Mesendoderm (in vitro differentiated cells): Measurements from ENCODE around the gene APOC1.

Experiments
- DNase-seq: peaks from one replicate; pipeline ENCODE4 v3.0.0; 2013
- H2AK5ac ChIP-seq: 2 replicates; pipeline ENCODE4 v1.6.1; 2013; ENCODE audit warnings: low read length, inconsistent platforms
- H2BK120ac ChIP-seq: 2 replicates; pipeline ENCODE4 v1.6.1; 2013; ENCODE audit warnings: low read depth, mild to moderate bottlenecking, low read length, moderate library complexity, mixed read lengths
- H2BK15ac ChIP-seq: replicated peaks from 2 replicates; pipeline ENCODE4 v1.6.1; 2013; ENCODE audit warnings: low read depth, mild to moderate bottlenecking, moderate library complexity
- H2BK5ac ChIP-seq: 2 replicates; pipeline ENCODE4 v1.6.1; 2013; ENCODE audit warnings: low read length, inconsistent platforms
- H3K18ac ChIP-seq: 2 replicates; pipeline ENCODE4 v1.6.1; 2013; ENCODE audit warnings: mild to moderate bottlenecking, low read length, mixed read lengths
- H3K23ac ChIP-seq: one replicate; pipeline ENCODE4 v1.6.1; 2013; ENCODE audit warnings: low read length
- H3K27ac ChIP-seq: 2 replicates; pipeline ENCODE4 v1.5.1; 2013; ENCODE audit warnings: low read depth, mild to moderate bottlenecking, inconsistent platforms, low read length, moderate library complexity
- H3K27me3 ChIP-seq: 2 replicates; pipeline ENCODE4 v1.6.1; 2013; ENCODE audit warnings: low read length, control low read depth, mild to moderate bottlenecking, inconsistent platforms; ENCODE audit not compliant: insufficient read depth, poor library complexity
- H3K36me3 ChIP-seq: 2 replicates; pipeline ENCODE4 v1.6.1; 2013; ENCODE audit warnings: low read length, inconsistent platforms; ENCODE audit not compliant: control insufficient read depth, insufficient read depth
- H3K4ac ChIP-seq: one replicate; pipeline ENCODE4 v1.6.1; 2013; ENCODE audit warnings: low read depth, mild to moderate bottlenecking, low read length, moderate library complexity
- H3K4me1 ChIP-seq: 2 replicates; pipeline ENCODE4 v1.6.1; 2013; ENCODE audit warnings: low read depth, low read length, inconsistent platforms; ENCODE audit not compliant: control insufficient read depth
- H3K4me2 ChIP-seq: 2 replicates; pipeline ENCODE4 v1.6.1; 2013; ENCODE audit warnings: low read length
- H3K4me3 ChIP-seq: 2 replicates; pipeline ENCODE4 v1.5.1; 2013; ENCODE audit warnings: mild to moderate bottlenecking, low read length
- H3K56ac ChIP-seq: one replicate; pipeline ENCODE4 v1.6.1; 2013; ENCODE audit warnings: low read length
- H3K79me1 ChIP-seq: 2 replicates; pipeline ENCODE4 v1.6.1; 2013; ENCODE audit warnings: low read length, inconsistent platforms
- H3K79me2 ChIP-seq: 2 replicates; pipeline ENCODE4 v1.6.1; 2013; ENCODE audit warnings: mild to moderate bottlenecking, low read length; ENCODE audit not compliant: control insufficient read depth, insufficient read depth
- H3K9ac ChIP-seq: 2 replicates; pipeline ENCODE4 v1.6.1; 2013; ENCODE audit warnings: low read length, inconsistent platforms
- H4K5ac ChIP-seq: one replicate; pipeline ENCODE4 v1.6.1; 2013; ENCODE audit warnings: low read length
- H4K8ac ChIP-seq: one replicate; pipeline ENCODE4 v1.6.1; 2013; ENCODE audit warnings: low read depth, mild to moderate bottlenecking, control low read depth, low read length, moderate library complexity
- WGBS: extraction: QIAGEN DNeasy Blood & Tissue Kit; methylation state at CpG from one replicate; pipeline ENCODE4 v1.1.7; 2013; ENCODE audit warnings: low lambda C conversion rate, missing lambda C conversion rate; ENCODE audit not compliant: insufficient coverage; ENCODE audit errors: extremely low coverage; 5-methylcytosine and 5-hydroxymethylcytosine counted together

APOC1 gene

GRCh38 chr19:44871809-44872208 is 42.6 kb upstream of the APOC1 start:
- Histone ChIP-seq H3K4me2 (no peak overlapping the region), H3K36me3 (peaks cover 26% of the 10 kb centered on the region)
- no CpG with 5 or more reads among the region's 14 CpGs for WGBS

GRCh38 chr19:44872661-44873060 is 41.7 kb upstream of the APOC1 start:
- no peak overlapping the region for H3K56ac ChIP-seq
- H3K4ac ChIP-seq = no peak overlapping the region
- no CpG with 5 or more reads among the region's 4 CpGs for WGBS
- no peak overlapping the region for H2BK15ac ChIP-seq
- peaks cover 3% of the 10 kb centered on the region for H3K79me1 ChIP-seq
- no peak for DNase-seq
- H3K23ac ChIP-seq = no peak overlapping the region
- no peak overlapping the region for H2BK5ac ChIP-seq
- peaks cover 29% of the 10 kb centered on the region for H3K36me3 ChIP-seq
- H2AK5ac ChIP-seq = no peak overlapping the region
- H3K4me3 ChIP-seq = no peak overlapping the region
- H3K27me3 ChIP-seq = no peaks in the 10 kb centered on the region
- no peak overlapping the region for H3K27ac ChIP-seq
- no peak overlapping the region for H3K4me2 ChIP-seq
- H4K8ac ChIP-seq = no peak overlapping the region
- H3K9ac ChIP-seq = no peak overlapping the region
- H2BK120ac ChIP-seq = no peak overlapping the region
- H3K4me1 ChIP-seq = no peaks in the 10 kb centered on the region
- no peak overlapping the region for H4K5ac ChIP-seq
- no peak overlapping the region for H3K18ac ChIP-seq
- H3K79me2 ChIP-seq = no peaks in the 10 kb centered on the region

More at GRCh38 chr19:44871809-44872208, 42.6 kb upstream of the APOC1 start:
- no peak overlapping the region for H3K56ac ChIP-seq
- H2BK120ac ChIP-seq = no peak overlapping the region
- H3K79me1 ChIP-seq = peaks cover 3% of the 10 kb centered on the region
- H2BK5ac ChIP-seq = no peak overlapping the region
- no peak overlapping the region for H3K27ac ChIP-seq
- H3K4ac ChIP-seq = no peak overlapping the region
- no peak overlapping the region for H2BK15ac ChIP-seq
- no peak overlapping the region for H3K4me3 ChIP-seq
- DNase-seq = no peak
- no peak overlapping the region for H3K18ac ChIP-seq
- H4K8ac ChIP-seq = no peak overlapping the region
- no peaks in the 10 kb centered on the region for H3K79me2 ChIP-seq
- H3K27me3 ChIP-seq = no peaks in the 10 kb centered on the region
- no peak overlapping the region for H3K23ac ChIP-seq
- no peak overlapping the region for H3K9ac ChIP-seq
- no peak overlapping the region for H2AK5ac ChIP-seq
- H3K4me1 ChIP-seq = no peaks in the 10 kb centered on the region
- H4K5ac ChIP-seq = no peak overlapping the region

- Histone ChIP-seq H3K23ac (no peak overlapping the region), H3K4me3 (no peak overlapping the region), H3K27me3 (no peaks in the 10 kb centered on the region), H3K9ac (no peak overlapping the region), H2BK15ac (no peak overlapping the region), H3K79me2 (no peaks in the 10 kb centered on the region), H3K27ac (no peak overlapping the region), H3K4ac (no peak overlapping the region), H4K8ac (no peak overlapping the region), H2BK5ac (no peak overlapping the region), H3K4me2 (no peak overlapping the region), H4K5ac (no peak overlapping the region), H3K36me3 (peaks cover 31% of the 10 kb centered on the region), H2AK5ac (no peak overlapping the region), H3K18ac (no peak overlapping the region), H2BK120ac (no peak overlapping the region), H3K56ac (no peak overlapping the region), H3K4me1 (no peaks in the 10 kb centered on the region), H3K79me1 (peaks cover 3% of the 10 kb centered on the region)
- no CpG with 5 or more reads among the region's 16 CpGs for WGBS
- no peak for DNase-seq
Observed at GRCh38 chr19:44874317-44874716, 40.1 kb upstream of the APOC1 start.

GRCh38 chr19:44875666-44876451 is 38.5 kb upstream of the APOC1 start:
- Histone ChIP-seq H2BK15ac (no peak overlapping the region), H3K56ac (no peak overlapping the region), H3K4me2 (no peak overlapping the region), H3K4me1 (no peaks in the 10 kb centered on the region), H4K5ac (no peak overlapping the region), H2AK5ac (no peak overlapping the region), H3K4ac (no peak overlapping the region), H3K27ac (no peak overlapping the region), H2BK5ac (no peak overlapping the region), H3K27me3 (no peaks in the 10 kb centered on the region), H3K79me2 (no peaks in the 10 kb centered on the region), H3K79me1 (peaks cover 3% of the 10 kb centered on the region), H4K8ac (no peak overlapping the region), H2BK120ac (no peak overlapping the region), H3K36me3 (peaks cover 33% of the 10 kb centered on the region), H3K18ac (no peak overlapping the region), H3K4me3 (no peak overlapping the region), H3K9ac (no peak overlapping the region), H3K23ac (no peak overlapping the region)
- no CpG with 5 or more reads among the region's 22 CpGs for WGBS
- no peak for DNase-seq

GRCh38 chr19:44876930-44877535 is 37.4 kb upstream of the APOC1 start:
- H3K23ac ChIP-seq = no peak overlapping the region
- H3K27me3 ChIP-seq = no peaks in the 10 kb centered on the region
- no peak overlapping the region for H3K18ac ChIP-seq
- H3K27ac ChIP-seq = no peak overlapping the region
- no peak overlapping the region for H3K4me3 ChIP-seq
- no peak overlapping the region for H4K8ac ChIP-seq
- no peak overlapping the region for H3K4ac ChIP-seq
- H3K56ac ChIP-seq = no peak overlapping the region
- no peak overlapping the region for H4K5ac ChIP-seq
- H2BK15ac ChIP-seq = no peak overlapping the region
- H3K4me2 ChIP-seq = no peak overlapping the region
- H2BK120ac ChIP-seq = no peak overlapping the region
- H3K79me1 ChIP-seq = peaks cover 3% of the 10 kb centered on the region
- WGBS = no CpG with 5 or more reads among the region's 5 CpGs
- H2AK5ac ChIP-seq = no peak overlapping the region
- H3K79me2 ChIP-seq = no peaks in the 10 kb centered on the region
- DNase-seq = no peak
- H2BK5ac ChIP-seq = no peak overlapping the region
- H3K9ac ChIP-seq = no peak overlapping the region
- H3K4me1 ChIP-seq = no peaks in the 10 kb centered on the region
- peaks cover 31% of the 10 kb centered on the region for H3K36me3 ChIP-seq
